Osteoblast (primary cell): ENCODE measurements around the gene BTBD1. TPM values are rescaled to one million over a fixed set of nuclear protein-coding genes. Genes with fewer than 3 reads are reported as not detected.

Source experiments
- DNase-seq: peaks from one replicate; pipeline ENCODE4 v3.0.0; 2011; ENCODE audit warnings: low spot score, mixed read lengths; ENCODE audit not compliant: insufficient read length; ENCODE audit errors: missing footprints
- H2AFZ ChIP-seq: 2 replicates; pipeline ENCODE4 v1.6.0; 2011; ENCODE audit warnings: mild to moderate bottlenecking, low read length
- H3K27ac ChIP-seq: 2 replicates; pipeline ENCODE4 v1.5.1; 2011; ENCODE audit warnings: mild to moderate bottlenecking, low read depth, low read length, moderate library complexity
- H3K27me3 ChIP-seq: 2 replicates; pipeline ENCODE4 v1.6.0; 2012; ENCODE audit warnings: mild to moderate bottlenecking, control low read depth, inconsistent platforms, low read length, moderate library complexity; ENCODE audit not compliant: insufficient read depth
- H3K36me3 ChIP-seq: 2 replicates; pipeline ENCODE4 v1.5.1; 2011; ENCODE audit warnings: mild to moderate bottlenecking, low read length, control low read depth, moderate library complexity; ENCODE audit not compliant: insufficient read depth
- H3K4me1 ChIP-seq: 2 replicates; pipeline ENCODE4 v1.5.1; 2011; ENCODE audit warnings: mild to moderate bottlenecking, low read length, control low read depth, moderate library complexity; ENCODE audit not compliant: insufficient read depth
- H3K4me2 ChIP-seq: 2 replicates; pipeline ENCODE4 v1.6.0; 2011; ENCODE audit warnings: mild to moderate bottlenecking, low read length; ENCODE audit not compliant: insufficient read depth
- H3K4me3 ChIP-seq: fragments of 200-600 bp; sonication (generic); 3 replicates; pipeline ENCODE4 v1.5.1; 2012; ENCODE audit warnings: mild to moderate bottlenecking, low read length, inconsistent platforms; ENCODE audit not compliant: insufficient read depth
- H3K79me2 ChIP-seq: 2 replicates; pipeline ENCODE4 v1.6.0; 2012; ENCODE audit warnings: mild to moderate bottlenecking, low read length, control low read depth, inconsistent platforms; ENCODE audit not compliant: insufficient read depth
- H3K9me3 ChIP-seq: 2 replicates; pipeline ENCODE4 v1.5.1; 2011; ENCODE audit warnings: low read depth, low read length, control low read depth
- H4K20me1 ChIP-seq: 2 replicates; pipeline ENCODE4 v1.6.0; 2012; ENCODE audit warnings: mild to moderate bottlenecking, low read length, control low read depth; ENCODE audit not compliant: insufficient read depth
- CTCF ChIP-seq: IDR thresholded peaks from 2 replicates; pipeline ENCODE4 v1.5.1; 2011; ENCODE audit warnings: mild to moderate bottlenecking, low read depth, low read length, moderate library complexity; ENCODE audit errors: extremely low read depth
- total RNA-seq: library from RNA; depleted of rRNA; stranded (reverse); fragments of >200 nt; gene quantifications from 2 replicates; pipeline ENCODE4 v1.2.3, GENCODE V29; 2012

The BTBD1 gene
- total RNA-seq, 1 donor: 88.3 TPM

GRCh38 chr15:83057696-83058376 lies 9.2 kb downstream of the BTBD1 start:
- TF ChIP-seq CTCF: no peak
- no peak for DNase-seq
- Histone ChIP-seq H2AFZ (no peak overlapping the region), H3K4me1 (peaks cover 20% of the 10 kb centered on the region), H3K27me3 (no peaks in the 10 kb centered on the region), H3K79me2 (peaks cover 79% of the 10 kb centered on the region), H3K9me3 (no peaks in the 10 kb centered on the region), H3K4me3 (no peak overlapping the region), H4K20me1 (peaks cover 42% of the 10 kb centered on the region), H3K4me2 (no peak overlapping the region), H3K36me3 (peaks cover 25% of the 10 kb centered on the region), H3K27ac (no peak overlapping the region)

GRCh38 chr15:83057002-83057401 lies 10.1 kb downstream of the BTBD1 start:
- Histone ChIP-seq H3K4me2 (no peak overlapping the region), H3K27me3 (no peaks in the 10 kb centered on the region), H3K4me1 (peaks cover 18% of the 10 kb centered on the region), H3K9me3 (no peaks in the 10 kb centered on the region), H3K79me2 (peaks cover 75% of the 10 kb centered on the region), H3K4me3 (no peak overlapping the region), H2AFZ (no peak overlapping the region), H4K20me1 (peaks cover 38% of the 10 kb centered on the region), H3K27ac (no peak overlapping the region), H3K36me3 (peaks cover 25% of the 10 kb centered on the region)
- no peak for DNase-seq
- TF ChIP-seq CTCF: no peak

- Histone ChIP-seq H3K79me2 (peaks cover 70% of the 10 kb centered on the region), H3K4me2 (peak overlapping the region; percentile 3), H3K27ac (peak overlapping the region; percentile 68), H2AFZ (no peak overlapping the region), H3K4me3 (no peak overlapping the region), H3K36me3 (peaks cover 32% of the 10 kb centered on the region), H3K4me1 (peaks cover 11% of the 10 kb centered on the region), H4K20me1 (peaks cover 18% of the 10 kb centered on the region), H3K9me3 (no peaks in the 10 kb centered on the region), H3K27me3 (no peaks in the 10 kb centered on the region)
- no peak for TF ChIP-seq CTCF
- DNase-seq: peak; percentile 94
Observed at GRCh38 chr15:83053151-83053550, 13.9 kb downstream of the BTBD1 start.

- Histone ChIP-seq H3K4me1 (peaks cover 5% of the 10 kb centered on the region), H3K9me3 (no peaks in the 10 kb centered on the region), H3K27me3 (no peaks in the 10 kb centered on the region), H3K4me2 (no peak overlapping the region), H2AFZ (no peak overlapping the region), H3K36me3 (peaks cover 20% of the 10 kb centered on the region), H4K20me1 (peaks cover 11% of the 10 kb centered on the region), H3K4me3 (no peak overlapping the region), H3K27ac (peak overlapping the region; percentile 27), H3K79me2 (peaks cover 85% of the 10 kb centered on the region)
- TF ChIP-seq CTCF: no peak
- DNase-seq: peak; percentile 82
Observed at GRCh38 chr15:83046558-83047127, 20.4 kb downstream of the BTBD1 start.
